Neuronal stem cell (in vitro differentiated cells): ENCODE results near the gene CC2D1A.

Source experiments
- DNase-seq: peaks from one replicate; pipeline ENCODE4 v3.0.0-alpha.2; 2013; ENCODE audit warnings: low spot score
- H2AFZ ChIP-seq: one replicate; pipeline ENCODE4 v1.6.1; 2013; ENCODE audit warnings: mild to moderate bottlenecking, low read length, inconsistent platforms
- H2AK5ac ChIP-seq: 2 replicates; pipeline ENCODE4 v1.6.1; 2013; ENCODE audit warnings: low read depth, mild to moderate bottlenecking, inconsistent platforms, low read length, moderate library complexity, mixed read lengths
- H2BK120ac ChIP-seq: 2 replicates; pipeline ENCODE4 v1.6.1; 2013; ENCODE audit warnings: low read depth, mild to moderate bottlenecking, inconsistent platforms, low read length, moderate library complexity, mixed read lengths
- H2BK12ac ChIP-seq: one replicate; pipeline ENCODE4 v1.6.1; 2013; ENCODE audit warnings: low read length, inconsistent platforms
- H2BK15ac ChIP-seq: 2 replicates; pipeline ENCODE4 v1.6.1; 2013; ENCODE audit warnings: mild to moderate bottlenecking, low read length, inconsistent platforms, mixed read lengths
- H2BK5ac ChIP-seq: one replicate; pipeline ENCODE4 v1.6.1; 2013; ENCODE audit warnings: inconsistent platforms, mild to moderate bottlenecking, low read length, moderate library complexity
- H3K14ac ChIP-seq: one replicate; pipeline ENCODE4 v1.6.1; 2013; ENCODE audit warnings: low read length, inconsistent platforms
- H3K18ac ChIP-seq: 2 replicates; pipeline ENCODE4 v1.6.1; 2013; ENCODE audit warnings: low read length, inconsistent platforms
- H3K23ac ChIP-seq: 2 replicates; pipeline ENCODE4 v1.6.1; 2013; ENCODE audit warnings: low read depth, mild to moderate bottlenecking, mixed read lengths, low read length, inconsistent platforms; ENCODE audit not compliant: poor library complexity
- H3K27ac ChIP-seq: replicated peaks from 3 replicates; pipeline ENCODE4 v1.5.1; 2013; ENCODE audit warnings: low read length, inconsistent platforms
- H3K27me3 ChIP-seq, 3 experiments: 2 replicates each; pipeline ENCODE4 v1.6.1; 2013; ENCODE audit warnings: low read length in 3 of 3, mild to moderate bottlenecking in 2 of 3, inconsistent platforms in 1 of 3, low read depth in 1 of 3, mixed read lengths in 1 of 3, moderate library complexity in 1 of 3; ENCODE audit not compliant: control insufficient read depth in 3 of 3, insufficient read depth in 3 of 3
- H3K36me3 ChIP-seq, 2 donors: replicated peaks in 1 of 2; 2 replicates each; pipeline ENCODE4 v1.6.1; 2013; ENCODE audit warnings: low read length in 2 of 2; ENCODE audit not compliant: control insufficient read depth in 2 of 2, insufficient read depth in 2 of 2
- H3K4ac ChIP-seq: 2 replicates; pipeline ENCODE4 v1.6.1; 2013; ENCODE audit warnings: inconsistent platforms, mild to moderate bottlenecking, low read length, moderate library complexity
- H3K4me1 ChIP-seq, 2 donors: 1 replicate in 1 of 2; 2 replicates in 1 of 2; pipeline ENCODE4 v1.6.1; 2013; ENCODE audit warnings: low read length in 2 of 2, low read depth in 1 of 2; ENCODE audit not compliant: control insufficient read depth in 2 of 2, insufficient read depth in 1 of 2
- H3K4me2 ChIP-seq: one replicate; pipeline ENCODE4 v1.6.1; 2013; ENCODE audit warnings: mild to moderate bottlenecking, low read length, inconsistent platforms; ENCODE audit not compliant: insufficient read depth, poor library complexity, severe bottlenecking
- H3K4me3 ChIP-seq, 2 donors: 2 replicates each; pipeline ENCODE4 v1.5.1; 2013; ENCODE audit warnings: low read length in 2 of 2, mild to moderate bottlenecking in 2 of 2, inconsistent platforms in 1 of 2, moderate library complexity in 1 of 2
- H3K79me1 ChIP-seq: one replicate; pipeline ENCODE4 v1.6.1; 2013; ENCODE audit warnings: low read depth, mild to moderate bottlenecking, inconsistent platforms, low read length, moderate library complexity
- H3K9ac ChIP-seq: one replicate; pipeline ENCODE4 v1.6.1; 2013; ENCODE audit warnings: mild to moderate bottlenecking, low read depth, low read length, inconsistent platforms; ENCODE audit not compliant: poor library complexity
- H3K9me3 ChIP-seq, 2 donors: replicated peaks in 1 of 2; 2 replicates each; pipeline versions ENCODE3 to v1.6.1; 2013; ENCODE audit warnings: low read length in 2 of 2, mild to moderate bottlenecking in 2 of 2, inconsistent platforms in 1 of 2, low read depth in 1 of 2, mixed read lengths in 1 of 2, moderate library complexity in 1 of 2; ENCODE audit not compliant: control insufficient read depth in 2 of 2, insufficient read depth in 1 of 2
- H4K8ac ChIP-seq: one replicate; pipeline ENCODE4 v1.6.1; 2013; ENCODE audit warnings: low read depth, mild to moderate bottlenecking, inconsistent platforms, low read length, moderate library complexity
- H4K91ac ChIP-seq: one replicate; pipeline ENCODE4 v1.6.1; 2013; ENCODE audit warnings: low read length, low read depth, mild to moderate bottlenecking, inconsistent platforms; ENCODE audit not compliant: poor library complexity
- WGBS, 2 donors: extraction: QIAGEN DNeasy Blood & Tissue Kit; methylation state at CpG; one replicate each; pipeline ENCODE4 v1.1.7; 2013; ENCODE audit warnings: missing lambda C conversion rate in 2 of 2, mixed read lengths in 1 of 2; ENCODE audit not compliant: insufficient read length in 2 of 2, insufficient replicate concordance in 1 of 2; ENCODE audit errors: extremely low coverage in 2 of 2; 5-methylcytosine and 5-hydroxymethylcytosine counted together

CC2D1A gene

DNA sequence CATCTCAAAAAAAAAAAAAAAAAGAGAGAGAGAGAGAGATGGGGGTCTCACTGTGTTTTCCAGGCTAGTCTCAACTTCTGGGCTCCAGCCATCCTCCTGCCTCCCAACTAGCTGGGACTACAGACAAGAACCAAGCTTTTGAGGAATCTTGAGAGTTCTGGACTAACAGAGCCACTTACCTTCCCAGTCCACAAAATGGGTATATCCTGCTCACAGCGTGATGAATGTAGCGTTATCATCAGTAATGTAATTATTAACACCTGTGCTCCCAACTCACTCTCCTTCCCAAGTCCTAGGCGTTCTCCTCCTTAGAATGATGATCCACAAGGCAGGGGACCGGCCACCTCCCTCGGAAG is 33.7 kb upstream of the CC2D1A start:
- H3K27me3 ChIP-seq = peaks cover 0 to 21% (median 12%) of the 10 kb centered on the region in 3 experiments
- H2AK5ac ChIP-seq = peak overlapping the region; percentile 73

DNA sequence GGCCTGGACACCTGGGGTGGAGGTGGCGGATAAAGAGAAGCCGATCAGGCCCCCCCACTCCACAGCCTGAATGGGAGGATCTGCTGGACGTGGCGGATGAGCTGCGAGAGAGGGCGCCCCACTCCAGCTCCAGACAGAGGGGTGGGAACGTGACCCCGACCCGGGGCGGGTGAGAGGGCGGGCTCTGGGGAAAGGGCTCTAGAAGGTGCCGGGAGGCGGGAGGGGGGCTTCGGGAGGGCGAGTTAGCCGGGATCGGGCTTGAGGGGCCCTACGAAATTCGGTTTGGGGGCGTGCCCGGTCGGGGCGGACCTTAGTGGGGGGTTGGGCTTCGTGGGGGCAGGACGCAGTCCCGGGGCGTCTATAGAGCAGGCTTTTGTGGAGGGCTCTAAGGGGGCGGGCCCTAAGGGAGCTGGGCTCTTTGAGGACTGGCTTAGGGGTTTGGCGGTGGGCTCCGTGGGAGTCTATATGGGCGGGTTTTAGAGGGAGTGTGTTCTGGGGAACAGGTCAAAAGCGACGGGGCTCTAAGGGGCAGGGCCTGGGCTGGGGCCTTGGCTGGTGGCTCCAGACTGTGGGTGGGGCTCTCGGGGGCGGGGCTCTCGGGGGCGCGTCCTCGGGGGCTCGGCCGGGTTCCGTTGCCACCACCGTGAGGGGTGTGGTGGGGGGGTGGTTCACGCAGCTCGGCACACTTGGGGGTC is 33.2 kb upstream of the CC2D1A start:
- no peak overlapping the region for H2BK12ac ChIP-seq
- H3K27ac ChIP-seq = peak overlapping the region; percentile 3
- peak overlapping the region; percentile 92 for H3K18ac ChIP-seq
- peak overlapping the region; percentile 76 for H2BK15ac ChIP-seq
- H4K91ac ChIP-seq = no peak overlapping the region
- H3K23ac ChIP-seq = peak overlapping the region; percentile 74
- DNase-seq = peak; percentile 75
- no peaks in the 10 kb centered on the region for H3K79me1 ChIP-seq
- no peak overlapping the region for H3K14ac ChIP-seq
- peak overlapping the region; percentile 65 for H3K4me2 ChIP-seq
- H3K27me3 ChIP-seq = peaks cover 0 to 16% (median 7%) of the 10 kb centered on the region in 3 experiments
- peak overlapping the region; percentile 25 to 62 for H3K4me3 ChIP-seq
- H2AFZ ChIP-seq = peak overlapping the region; percentile 92
- H2AK5ac ChIP-seq = peak overlapping the region; percentile 92
- H3K9ac ChIP-seq = no peak overlapping the region
- no peak overlapping the region for H3K4ac ChIP-seq
- no CpG with 5 or more reads among the region's 45 CpGs for WGBS, 2 donors
- no peaks in the 10 kb centered on the region for H3K36me3 ChIP-seq
- H2BK120ac ChIP-seq = no peak overlapping the region
- H4K8ac ChIP-seq = no peak overlapping the region
- H2BK5ac ChIP-seq = no peak overlapping the region
- H3K4me1 ChIP-seq = peaks cover 7% of the 10 kb centered on the region in 2 donors
- H3K9me3 ChIP-seq = no peaks in the 10 kb centered on the region

More for the DNA sequence above, 33.7 kb upstream of the CC2D1A start:
- H3K4me3 ChIP-seq = peak overlapping the region in 1 of 2 donors; percentile 25
- peak overlapping the region; percentile 80 for H3K18ac ChIP-seq
- no peaks in the 10 kb centered on the region for H3K36me3 ChIP-seq
- H3K79me1 ChIP-seq = no peaks in the 10 kb centered on the region
- peak overlapping the region; percentile 74 for H3K23ac ChIP-seq
- H3K9me3 ChIP-seq = no peaks in the 10 kb centered on the region
- H2AFZ ChIP-seq = peak overlapping the region; percentile 92
- no peak overlapping the region for H2BK120ac ChIP-seq
- H3K4me1 ChIP-seq = peaks cover 7% of the 10 kb centered on the region in 2 donors
- H3K9ac ChIP-seq = peak overlapping the region; percentile 36
- no peak for DNase-seq
- H4K91ac ChIP-seq = no peak overlapping the region
- no peak overlapping the region for H4K8ac ChIP-seq
- H2BK12ac ChIP-seq = no peak overlapping the region
- H3K14ac ChIP-seq = no peak overlapping the region
- H3K27ac ChIP-seq = peak overlapping the region; percentile 3
- no peak overlapping the region for H2BK15ac ChIP-seq
- H3K4me2 ChIP-seq = peak overlapping the region; percentile 65
- no peak overlapping the region for H2BK5ac ChIP-seq
- H3K4ac ChIP-seq = no peak overlapping the region
- no CpG with 5 or more reads among the region's 5 CpGs for WGBS, 2 donors

GRCh38 chr19:13873834-13874515 is 32.0 kb upstream of the CC2D1A start:
- H3K27me3 ChIP-seq = peaks cover 0 to 10% (median 3%) of the 10 kb centered on the region in 3 experiments
- no peak overlapping the region for H3K4ac ChIP-seq
- H2AFZ ChIP-seq = no peak overlapping the region
- H3K18ac ChIP-seq = peak overlapping the region; percentile 45
- H3K14ac ChIP-seq = no peak overlapping the region
- H3K27ac ChIP-seq = no peak overlapping the region
- no peak overlapping the region for H2BK12ac ChIP-seq
- H2BK5ac ChIP-seq = no peak overlapping the region
- H4K91ac ChIP-seq = peak overlapping the region; percentile 46
- peak overlapping the region; percentile 76 for H2BK15ac ChIP-seq
- peaks cover 7% of the 10 kb centered on the region in 2 donors for H3K4me1 ChIP-seq
- H3K36me3 ChIP-seq = no peaks in the 10 kb centered on the region
- peak overlapping the region; percentile 92 for H2AK5ac ChIP-seq
- DNase-seq = no peak
- no peak overlapping the region for H3K4me3 ChIP-seq
- H2BK120ac ChIP-seq = no peak overlapping the region
- H4K8ac ChIP-seq = no peak overlapping the region
- H3K9ac ChIP-seq = no peak overlapping the region
- H3K9me3 ChIP-seq = no peaks in the 10 kb centered on the region
- WGBS, 2 donors = no CpG with 5 or more reads among the region's 35 CpGs
- no peaks in the 10 kb centered on the region for H3K79me1 ChIP-seq
- peak overlapping the region; percentile 6 for H3K23ac ChIP-seq
- H3K4me2 ChIP-seq = no peak overlapping the region

DNA sequence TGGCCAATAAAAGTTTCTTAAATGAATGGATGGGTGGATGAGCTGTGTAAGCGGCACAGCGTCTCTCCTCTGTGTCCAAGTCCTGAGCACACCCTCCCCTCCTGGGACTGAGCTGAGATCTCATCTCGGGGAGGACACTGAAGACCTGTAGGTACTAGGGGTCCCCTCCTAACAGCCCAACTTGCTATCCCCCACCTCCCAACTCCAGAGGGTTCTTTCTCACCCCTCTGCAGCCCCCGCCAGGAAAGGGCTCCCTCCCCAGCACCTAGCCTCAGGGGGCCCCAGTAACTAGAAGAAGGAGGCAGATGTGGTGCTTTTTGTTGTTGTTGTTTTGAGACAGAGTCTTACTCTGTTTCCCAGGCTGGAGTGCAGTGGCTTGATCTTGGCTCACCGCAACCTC is 30.2 kb upstream of the CC2D1A start:
- Histone ChIP-seq H3K23ac (no peak overlapping the region), H3K18ac (no peak overlapping the region), H3K14ac (no peak overlapping the region), H2AFZ (no peak overlapping the region), H3K4ac (no peak overlapping the region), H4K91ac (no peak overlapping the region), H3K27ac (no peak overlapping the region), H2AK5ac (no peak overlapping the region), H2BK12ac (no peak overlapping the region), H3K27me3 (peaks cover 0 to 6% (median 3%) of the 10 kb centered on the region in 3 experiments), H2BK15ac (no peak overlapping the region), H3K79me1 (no peaks in the 10 kb centered on the region), H3K36me3 (no peaks in the 10 kb centered on the region), H2BK120ac (no peak overlapping the region), H3K9me3 (no peaks in the 10 kb centered on the region), H4K8ac (no peak overlapping the region), H3K4me3 (no peak overlapping the region), H3K4me1 (peaks cover 13% of the 10 kb centered on the region in 2 donors), H3K9ac (no peak overlapping the region), H2BK5ac (no peak overlapping the region), H3K4me2 (no peak overlapping the region)
- no peak for DNase-seq
- no CpG with 5 or more reads among the region's 5 CpGs for WGBS, 2 donors
